ENCODE measurements around the gene RHOB. TPM values are rescaled to one million over a fixed set of nuclear protein-coding genes. Genes with fewer than 3 reads are reported as not detected.

The RHOB gene
- total and polyA plus RNA-seq, 2 of the 13 experiments (the other 11 are each of a cell fraction or from before 2014, with no cell fraction given): 192 to 268 TPM

DNA sequence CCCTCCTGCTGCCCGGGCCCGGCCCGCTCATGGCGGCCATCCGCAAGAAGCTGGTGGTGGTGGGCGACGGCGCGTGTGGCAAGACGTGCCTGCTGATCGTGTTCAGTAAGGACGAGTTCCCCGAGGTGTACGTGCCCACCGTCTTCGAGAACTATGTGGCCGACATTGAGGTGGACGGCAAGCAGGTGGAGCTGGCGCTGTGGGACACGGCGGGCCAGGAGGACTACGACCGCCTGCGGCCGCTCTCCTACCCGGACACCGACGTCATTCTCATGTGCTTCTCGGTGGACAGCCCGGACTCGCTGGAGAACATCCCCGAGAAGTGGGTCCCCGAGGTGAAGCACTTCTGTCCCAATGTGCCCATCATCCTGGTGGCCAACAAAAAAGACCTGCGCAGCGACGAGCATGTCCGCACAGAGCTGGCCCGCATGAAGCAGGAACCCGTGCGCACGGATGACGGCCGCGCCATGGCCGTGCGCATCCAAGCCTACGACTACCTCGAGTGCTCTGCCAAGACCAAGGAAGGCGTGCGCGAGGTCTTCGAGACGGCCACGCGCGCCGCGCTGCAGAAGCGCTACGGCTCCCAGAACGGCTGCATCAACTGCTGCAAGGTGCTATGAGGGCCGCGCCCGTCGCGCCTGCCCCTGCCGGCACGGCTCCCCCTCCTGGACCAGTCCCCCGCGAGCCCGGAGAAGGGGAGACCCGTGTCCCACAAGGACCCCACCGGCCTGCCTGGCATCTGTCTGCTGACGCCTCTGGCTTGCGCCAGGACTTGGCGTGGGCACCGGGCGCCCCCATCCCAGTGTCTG is 767 bp downstream of the RHOB start (continued):
- TF ChIP-seq, protein P1, sequence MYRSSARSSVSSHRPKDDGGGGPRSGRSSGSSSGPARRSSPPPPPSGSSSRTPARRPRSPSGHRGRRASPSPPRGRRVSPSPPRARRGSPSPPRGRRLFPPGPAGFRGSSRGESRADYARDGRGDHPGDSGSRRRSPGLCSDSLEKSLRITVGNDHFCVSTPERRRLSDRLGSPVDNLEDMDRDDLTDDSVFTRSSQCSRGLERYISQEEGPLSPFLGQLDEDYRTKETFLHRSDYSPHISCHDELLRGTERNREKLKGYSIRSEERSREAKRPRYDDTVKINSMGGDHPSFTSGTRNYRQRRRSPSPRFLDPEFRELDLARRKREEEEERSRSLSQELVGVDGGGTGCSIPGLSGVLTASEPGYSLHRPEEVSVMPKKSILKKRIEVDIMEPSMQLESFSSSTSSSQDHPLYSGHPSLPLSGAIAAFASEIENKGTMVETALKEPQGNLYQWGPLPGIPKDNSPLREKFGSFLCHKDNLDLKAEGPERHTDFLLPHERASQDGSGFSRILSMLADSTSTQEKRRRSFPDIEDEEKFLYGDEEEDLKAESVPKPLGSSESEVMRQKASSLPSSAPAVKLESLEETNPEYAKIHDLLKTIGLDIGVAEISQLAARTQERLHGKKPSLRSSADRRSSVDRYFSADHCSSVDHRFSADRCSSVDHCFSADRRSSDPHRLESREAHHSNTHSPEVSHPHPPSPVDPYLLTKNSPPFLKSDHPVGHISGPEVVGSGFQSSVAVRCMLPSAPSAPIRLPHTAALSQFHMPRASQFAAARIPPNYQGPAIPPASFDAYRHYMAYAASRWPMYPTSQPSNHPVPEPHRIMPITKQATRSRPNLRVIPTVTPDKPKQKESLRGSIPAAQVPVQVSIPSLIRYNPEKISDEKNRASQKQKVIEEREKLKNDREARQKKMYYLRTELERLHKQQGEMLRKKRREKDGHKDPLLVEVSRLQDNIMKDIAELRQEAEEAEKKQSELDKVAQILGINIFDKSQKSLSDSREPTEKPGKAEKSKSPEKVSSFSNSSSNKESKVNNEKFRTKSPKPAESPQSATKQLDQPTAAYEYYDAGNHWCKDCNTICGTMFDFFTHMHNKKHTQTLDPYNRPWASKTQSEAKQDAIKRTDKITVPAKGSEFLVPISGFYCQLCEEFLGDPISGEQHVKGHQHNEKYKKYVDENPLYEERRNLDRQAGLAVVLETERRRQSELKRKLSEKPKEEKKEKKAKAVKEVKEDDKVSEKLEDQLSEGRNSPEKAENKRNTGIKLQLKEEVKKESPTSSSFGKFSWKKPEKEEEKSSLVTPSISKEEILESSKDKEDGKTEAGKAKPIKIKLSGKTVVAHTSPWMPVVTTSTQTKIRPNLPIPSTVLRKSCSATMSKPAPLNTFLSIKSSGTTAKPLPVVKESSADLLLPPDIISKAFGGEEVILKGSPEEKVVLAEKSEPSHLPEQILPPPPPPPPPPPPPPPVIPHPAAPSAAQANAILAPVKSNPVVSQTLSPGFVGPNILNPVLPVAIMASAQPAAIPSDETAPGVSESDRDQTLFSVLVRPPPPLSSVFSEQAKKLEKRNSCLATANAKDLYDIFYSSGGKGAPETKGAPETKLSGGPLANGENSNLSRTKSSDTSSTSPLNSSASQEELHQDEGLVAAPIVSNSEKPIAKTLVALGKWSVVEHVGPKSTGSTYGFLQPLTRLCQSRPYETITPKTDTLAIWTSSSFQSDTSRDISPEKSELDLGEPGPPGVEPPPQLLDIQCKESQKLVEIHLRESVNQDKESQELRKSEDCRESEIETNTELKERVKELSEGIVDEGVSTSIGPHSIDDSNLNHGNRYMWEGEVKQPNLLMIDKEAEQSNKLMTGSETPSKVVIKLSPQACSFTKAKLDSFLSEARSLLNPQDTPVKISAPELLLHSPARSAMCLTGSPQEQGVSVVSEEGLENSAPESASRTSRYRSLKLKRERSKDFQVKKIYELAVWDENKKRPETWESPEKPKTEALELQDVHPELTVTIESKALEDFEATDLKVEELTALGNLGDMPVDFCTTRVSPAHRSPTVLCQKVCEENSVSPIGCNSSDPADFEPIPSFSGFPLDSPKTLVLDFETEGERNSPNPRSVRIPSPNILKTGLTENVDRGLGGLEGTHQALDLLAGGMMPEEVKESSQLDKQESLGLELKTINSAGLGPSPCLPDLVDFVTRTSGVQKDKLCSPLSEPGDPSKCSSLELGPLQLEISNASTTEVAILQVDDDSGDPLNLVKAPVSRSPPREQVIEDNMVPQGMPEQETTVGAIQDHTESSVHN (CRISPR knock-in tag; IDR thresholded peaks at IDR 0.05): peak; percentile 84
- TF ChIP-seq ZNF720 (CRISPR knock-in tag; IDR thresholded peaks at IDR 0.05): no peak
- no peak for TF ChIP-seq ATF1 (CRISPR knock-in tag; IDR thresholded peaks at IDR 0.05)
- TF ChIP-seq YY1 (IDR thresholded peaks at IDR 0.05; ENCODE audit: insufficient read depth, insufficient replicate concordance, low read depth, low read length): peak; percentile 7
- peak; percentile 40; the same call in 1 of the 2 replicates for TF ChIP-seq KDM5A (IDR thresholded peaks at IDR 0.05; ENCODE audit: borderline replicate concordance, low read length)
- TF ChIP-seq ZNF878 (CRISPR knock-in tag; IDR thresholded peaks at IDR 0.05): peak; percentile 61; the same call in 1 of the 2 replicates
- TF ChIP-seq, protein P2, sequence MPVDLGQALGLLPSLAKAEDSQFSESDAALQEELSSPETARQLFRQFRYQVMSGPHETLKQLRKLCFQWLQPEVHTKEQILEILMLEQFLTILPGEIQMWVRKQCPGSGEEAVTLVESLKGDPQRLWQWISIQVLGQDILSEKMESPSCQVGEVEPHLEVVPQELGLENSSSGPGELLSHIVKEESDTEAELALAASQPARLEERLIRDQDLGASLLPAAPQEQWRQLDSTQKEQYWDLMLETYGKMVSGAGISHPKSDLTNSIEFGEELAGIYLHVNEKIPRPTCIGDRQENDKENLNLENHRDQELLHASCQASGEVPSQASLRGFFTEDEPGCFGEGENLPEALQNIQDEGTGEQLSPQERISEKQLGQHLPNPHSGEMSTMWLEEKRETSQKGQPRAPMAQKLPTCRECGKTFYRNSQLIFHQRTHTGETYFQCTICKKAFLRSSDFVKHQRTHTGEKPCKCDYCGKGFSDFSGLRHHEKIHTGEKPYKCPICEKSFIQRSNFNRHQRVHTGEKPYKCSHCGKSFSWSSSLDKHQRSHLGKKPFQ (CRISPR knock-in tag; IDR thresholded peaks at IDR 0.05; ENCODE audit: insufficient replicate concordance): peak; percentile 30
- TF ChIP-seq KDM3A (CRISPR knock-in tag; IDR thresholded peaks at IDR 0.05; ENCODE audit: low read depth): peak; percentile 51; the same call in 1 of the 2 replicates
- peak; percentile 86; the same call in 1 of the 2 replicates for TF ChIP-seq ZNF367 (CRISPR knock-in tag; IDR thresholded peaks at IDR 0.05; ENCODE audit: borderline replicate concordance)
- TF ChIP-seq, protein P3, sequence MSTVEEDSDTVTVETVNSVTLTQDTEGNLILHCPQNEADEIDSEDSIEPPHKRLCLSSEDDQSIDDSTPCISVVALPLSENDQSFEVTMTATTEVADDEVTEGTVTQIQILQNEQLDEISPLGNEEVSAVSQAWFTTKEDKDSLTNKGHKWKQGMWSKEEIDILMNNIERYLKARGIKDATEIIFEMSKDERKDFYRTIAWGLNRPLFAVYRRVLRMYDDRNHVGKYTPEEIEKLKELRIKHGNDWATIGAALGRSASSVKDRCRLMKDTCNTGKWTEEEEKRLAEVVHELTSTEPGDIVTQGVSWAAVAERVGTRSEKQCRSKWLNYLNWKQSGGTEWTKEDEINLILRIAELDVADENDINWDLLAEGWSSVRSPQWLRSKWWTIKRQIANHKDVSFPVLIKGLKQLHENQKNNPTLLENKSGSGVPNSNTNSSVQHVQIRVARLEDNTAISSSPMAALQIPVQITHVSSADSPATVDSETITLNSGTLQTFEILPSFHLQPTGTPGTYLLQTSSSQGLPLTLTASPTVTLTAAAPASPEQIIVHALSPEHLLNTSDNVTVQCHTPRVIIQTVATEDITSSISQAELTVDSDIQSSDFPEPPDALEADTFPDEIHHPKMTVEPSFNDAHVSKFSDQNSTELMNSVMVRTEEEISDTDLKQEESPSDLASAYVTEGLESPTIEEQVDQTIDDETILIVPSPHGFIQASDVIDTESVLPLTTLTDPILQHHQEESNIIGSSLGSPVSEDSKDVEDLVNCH (CRISPR knock-in tag; IDR thresholded peaks at IDR 0.05): 0 out of 2 replicates have a peak, but pooled peaks have one; percentile 40
- TF ChIP-seq, protein P4, sequence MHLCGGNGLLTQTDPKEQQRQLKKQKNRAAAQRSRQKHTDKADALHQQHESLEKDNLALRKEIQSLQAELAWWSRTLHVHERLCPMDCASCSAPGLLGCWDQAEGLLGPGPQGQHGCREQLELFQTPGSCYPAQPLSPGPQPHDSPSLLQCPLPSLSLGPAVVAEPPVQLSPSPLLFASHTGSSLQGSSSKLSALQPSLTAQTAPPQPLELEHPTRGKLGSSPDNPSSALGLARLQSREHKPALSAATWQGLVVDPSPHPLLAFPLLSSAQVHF (CRISPR knock-in tag; IDR thresholded peaks at IDR 0.05): no peak
- peak; percentile 99 for TF ChIP-seq RBM22 (optimal IDR thresholded peaks at IDR 0.05; ENCODE audit: low read length)
- no peak for TF ChIP-seq ZNF224 (CRISPR knock-in tag; IDR thresholded peaks at IDR 0.05)
- peak; percentile 20; the same call in 1 of the 2 replicates for TF ChIP-seq POGZ (CRISPR knock-in tag; IDR thresholded peaks at IDR 0.05)
- TF ChIP-seq ZNF768 (CRISPR knock-in tag; IDR thresholded peaks at IDR 0.05): no peak; the same call in 1 of the 2 replicates
- TF ChIP-seq ZFP36L1 (CRISPR knock-in tag; IDR thresholded peaks at IDR 0.05): peak; percentile 27
